Tibial nerve (tissue), 4 donors: ENCODE data around the gene ATOSB. TPM values are rescaled to one million over a fixed set of nuclear protein-coding genes. Genes with fewer than 3 reads are reported as not detected.

ENCODE experiments used
- DNase-seq, 2 donors: peaks; one replicate each; pipeline ENCODE4 v3.0.0-alpha.2; 2019; ENCODE audit warnings: low spot score in 2 of 2
- H3K27ac ChIP-seq, 4 donors: fragments of 200-600 bp; sonication (generic) in 3 of 4; one replicate each; pipeline ENCODE4 v1.5.1; 2017 to 2019; ENCODE audit warnings: mild to moderate bottlenecking in 1 of 4
- H3K27me3 ChIP-seq, 2 donors: fragments of 200-600 bp; sonication (generic) in 1 of 2; one replicate each; pipeline versions ENCODE4 v1.5.1 to v1.6.0; 2017 to 2019
- H3K36me3 ChIP-seq, 3 donors: fragments of 200-600 bp; sonication (generic); one replicate each; pipeline ENCODE4 v1.5.1; 2018 to 2019
- H3K4me1 ChIP-seq, 4 donors: fragments of 200-600 bp; sonication (generic) in 3 of 4; one replicate each; pipeline ENCODE4 v1.5.1; 2017 to 2019
- H3K4me3 ChIP-seq, 4 donors: fragments of 200-600 bp; sonication (generic) in 3 of 4; one replicate each; pipeline ENCODE4 v1.5.1; 2017 to 2019; ENCODE audit warnings: mild to moderate bottlenecking in 1 of 4, moderate library complexity in 1 of 4
- H3K9me3 ChIP-seq, 4 donors: fragments of 200-600 bp; sonication (generic) in 3 of 4; one replicate each; pipeline ENCODE4 v1.5.1; 2017 to 2019
- EP300 ChIP-seq, 2 donors: sonication (generic); formaldehyde crosslinking; IDR thresholded peaks; one replicate each; pipeline ENCODE4 v1.6.1; 2017; ENCODE audit warnings: antibody characterized with exemption in 2 of 2, mild to moderate bottlenecking in 1 of 2
- POLR2A ChIP-seq, 2 donors: fragments of 450-650 bp; IDR thresholded peaks; one replicate each; pipeline ENCODE4 v1.6.1; 2017; ENCODE audit warnings: antibody characterized with exemption in 2 of 2, mild to moderate bottlenecking in 2 of 2, moderate library complexity in 2 of 2
- WGBS, 2 donors: methylation state at CpG; one replicate each; pipeline ENCODE4 v1.1.5; 2018; 5-methylcytosine and 5-hydroxymethylcytosine counted together
- total RNA-seq, 4 donors: library from RNA; depleted of rRNA; stranded (reverse); fragments of >200 nt; gene quantifications; one replicate each; pipeline ENCODE4 v1.1.0, GENCODE V29; 2016
- TF ChIP-seq, protein P1 (sequence below), 5 experiments: fragments of 200-600 bp in 3 of 5; fragments of 450-650 bp in 2 of 5; sonication (generic) in 3 of 5; IDR thresholded peaks; one replicate each; pipeline ENCODE4 v1.5.1; 2016 to 2019; ENCODE audit warnings: antibody characterized with exemption in 5 of 5, mild to moderate bottlenecking in 3 of 5, moderate library complexity in 2 of 5

ATOSB gene, protein sequence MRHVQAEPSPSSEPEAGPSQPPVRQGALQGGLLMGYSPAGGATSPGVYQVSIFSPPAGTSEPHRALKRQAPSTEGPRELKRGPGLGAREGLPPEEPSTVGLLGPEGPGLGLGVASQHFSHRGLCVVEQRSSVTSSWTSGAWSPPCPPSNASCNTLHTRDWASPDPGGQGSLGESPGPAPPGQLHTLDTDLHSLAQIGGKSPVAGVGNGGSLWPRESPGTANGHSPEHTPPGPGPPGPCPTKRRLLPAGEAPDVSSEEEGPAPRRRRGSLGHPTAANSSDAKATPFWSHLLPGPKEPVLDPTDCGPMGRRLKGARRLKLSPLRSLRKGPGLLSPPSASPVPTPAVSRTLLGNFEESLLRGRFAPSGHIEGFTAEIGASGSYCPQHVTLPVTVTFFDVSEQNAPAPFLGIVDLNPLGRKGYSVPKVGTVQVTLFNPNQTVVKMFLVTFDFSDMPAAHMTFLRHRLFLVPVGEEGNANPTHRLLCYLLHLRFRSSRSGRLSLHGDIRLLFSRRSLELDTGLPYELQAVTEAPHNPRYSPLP
- total RNA-seq = 10 to 100 TPM; 13.3 to 19.5 (median 14.7) TPM

DNA sequence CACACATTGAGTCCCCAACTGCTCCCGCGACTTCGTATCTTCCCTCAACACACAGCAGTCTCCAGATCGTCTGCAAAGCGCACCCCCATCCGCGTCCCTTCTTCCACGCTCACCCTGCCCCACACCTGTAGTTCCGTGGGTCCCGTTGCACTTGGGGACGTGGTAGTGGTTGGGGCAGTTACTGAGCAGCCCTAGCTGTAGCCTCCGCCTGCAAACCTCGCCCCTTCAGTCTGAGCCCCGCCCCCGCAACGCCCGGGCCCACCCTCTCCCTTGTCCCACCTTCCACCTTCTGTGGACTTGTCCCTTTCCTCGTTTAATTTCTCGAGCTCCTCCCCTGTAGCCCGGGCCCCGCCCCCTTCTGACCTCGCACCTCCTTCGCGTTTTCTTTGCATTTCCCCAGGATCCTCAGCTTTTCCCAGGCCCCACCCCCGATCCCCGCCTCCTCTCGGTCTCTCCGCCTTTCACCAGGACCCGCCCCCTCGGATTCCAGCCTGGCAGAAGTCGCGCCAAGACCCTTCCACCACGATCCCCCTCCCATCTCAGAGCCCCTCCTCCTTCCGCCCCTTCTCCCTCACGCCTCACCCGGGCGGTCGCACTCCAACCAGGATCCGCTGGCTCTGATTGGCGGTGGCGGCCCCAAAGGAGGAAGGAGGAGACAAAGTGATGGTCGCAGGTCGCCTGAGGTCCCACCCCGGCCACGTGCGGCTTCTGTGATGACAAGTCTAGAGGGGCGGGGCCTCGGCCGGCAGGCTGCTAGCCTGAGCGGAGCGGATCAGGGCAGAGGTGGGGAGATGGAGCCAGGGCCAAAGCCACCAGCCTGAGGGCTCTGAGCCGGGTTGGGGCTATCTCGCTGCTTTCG is at the start of gene ATOSB:
ATOSB (minus strand) TSS at position 183 of the 859 bp plus-strand sequence. CDS start 7,588 bp downstream, outside the sequence.
- H3K4me3 ChIP-seq = peak within 1 kb of the TSS; percentile 34 to 66 (median 54)
- no peaks in the 10 kb centered on the region for H3K36me3 ChIP-seq
- peaks cover 0 to 57% (median 38%) of the 10 kb centered on the region in 4 donors for H3K4me1 ChIP-seq
- no peaks in the 10 kb centered on the region for H3K27me3 ChIP-seq
- peak; percentile 93 to 94 for DNase-seq
- TF ChIP-seq, protein P1, sequence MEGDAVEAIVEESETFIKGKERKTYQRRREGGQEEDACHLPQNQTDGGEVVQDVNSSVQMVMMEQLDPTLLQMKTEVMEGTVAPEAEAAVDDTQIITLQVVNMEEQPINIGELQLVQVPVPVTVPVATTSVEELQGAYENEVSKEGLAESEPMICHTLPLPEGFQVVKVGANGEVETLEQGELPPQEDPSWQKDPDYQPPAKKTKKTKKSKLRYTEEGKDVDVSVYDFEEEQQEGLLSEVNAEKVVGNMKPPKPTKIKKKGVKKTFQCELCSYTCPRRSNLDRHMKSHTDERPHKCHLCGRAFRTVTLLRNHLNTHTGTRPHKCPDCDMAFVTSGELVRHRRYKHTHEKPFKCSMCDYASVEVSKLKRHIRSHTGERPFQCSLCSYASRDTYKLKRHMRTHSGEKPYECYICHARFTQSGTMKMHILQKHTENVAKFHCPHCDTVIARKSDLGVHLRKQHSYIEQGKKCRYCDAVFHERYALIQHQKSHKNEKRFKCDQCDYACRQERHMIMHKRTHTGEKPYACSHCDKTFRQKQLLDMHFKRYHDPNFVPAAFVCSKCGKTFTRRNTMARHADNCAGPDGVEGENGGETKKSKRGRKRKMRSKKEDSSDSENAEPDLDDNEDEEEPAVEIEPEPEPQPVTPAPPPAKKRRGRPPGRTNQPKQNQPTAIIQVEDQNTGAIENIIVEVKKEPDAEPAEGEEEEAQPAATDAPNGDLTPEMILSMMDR (IDR thresholded peaks at IDR 0.05) = no peak
- TF ChIP-seq EP300 (IDR thresholded peaks at IDR 0.05) (peak in 1 of 2 donors; percentile 66), POLR2A (IDR thresholded peaks at IDR 0.05) (peak; percentile 26 to 53)
- H3K9me3 ChIP-seq = no peaks in the 10 kb centered on the region
- peak within 1 kb of the TSS; percentile 89 to 95 (median 90) for H3K27ac ChIP-seq
- 1% methylated on average over 49 to 54 of the region's 54 CpGs for WGBS, 2 donors

DNA sequence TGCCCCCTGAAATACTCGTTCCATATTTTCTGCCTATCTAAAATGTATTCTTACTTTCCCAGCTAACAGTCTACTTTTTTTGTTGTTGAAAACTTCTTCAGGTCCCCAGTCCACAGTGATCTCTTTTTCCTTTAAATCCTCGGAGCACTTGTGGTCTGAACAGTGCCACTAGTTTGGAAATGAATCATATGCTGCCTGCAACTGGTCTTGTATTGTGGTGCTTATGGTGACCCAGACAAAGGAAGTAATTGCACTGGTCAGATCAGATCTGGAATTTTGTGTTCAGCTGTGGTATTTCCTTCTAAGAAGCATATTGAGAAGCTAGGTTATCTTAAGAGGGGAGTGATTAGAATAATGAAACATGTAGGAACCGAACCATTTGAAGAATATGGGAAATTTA is 49.0 kb upstream of the ATOSB start:
- no peak for DNase-seq
- peaks cover 0 to 30% (median 9%) of the 10 kb centered on the region in 4 donors for H3K4me1 ChIP-seq
- no peaks in the 10 kb centered on the region for H3K27me3 ChIP-seq
- H3K36me3 ChIP-seq = no peaks in the 10 kb centered on the region
- no peak overlapping the region for H3K4me3 ChIP-seq
- WGBS, 2 donors = 53 to 57% methylated on average over 3 of the region's 3 CpGs
- peak overlapping the region in 1 of 4 donors; percentile 94 for H3K27ac ChIP-seq
- H3K9me3 ChIP-seq = no peaks in the 10 kb centered on the region
- TF ChIP-seq EP300 (IDR thresholded peaks at IDR 0.05) (no peak), POLR2A (IDR thresholded peaks at IDR 0.05) (no peak)
- TF ChIP-seq, protein P1 (IDR thresholded peaks at IDR 0.05) = no peak

DNA sequence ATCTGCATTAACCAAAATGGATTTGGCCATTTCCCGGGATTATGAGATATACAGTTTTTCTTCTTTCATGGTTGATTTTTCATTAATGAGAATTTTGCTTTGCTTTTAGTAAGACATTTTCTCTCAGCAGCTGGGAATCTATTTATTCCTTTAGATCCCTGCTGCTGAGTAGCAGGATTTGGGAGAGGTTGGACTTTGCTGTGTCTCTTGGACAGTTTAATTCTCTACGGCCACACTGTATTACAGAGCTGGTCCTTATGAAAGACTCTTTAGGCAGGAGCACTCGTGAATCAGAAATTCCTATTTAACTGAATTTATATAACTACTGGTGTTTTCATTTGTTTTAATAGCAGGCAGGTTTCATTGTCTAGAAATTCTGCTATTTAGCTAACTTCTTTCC is 47.8 kb upstream of the ATOSB start:
- Histone ChIP-seq H3K36me3 (no peaks in the 10 kb centered on the region), H3K27ac (peak overlapping the region in 3 of 4 donors; percentile 90 to 94 (median 93)), H3K27me3 (no peaks in the 10 kb centered on the region), H3K4me3 (peak overlapping the region in 2 of 4 donors; percentile 77 to 80), H3K4me1 (peaks cover 0 to 30% (median 9%) of the 10 kb centered on the region in 4 donors), H3K9me3 (no peaks in the 10 kb centered on the region)
- TF ChIP-seq, protein P1 (IDR thresholded peaks at IDR 0.05) = no peak
- TF ChIP-seq POLR2A (IDR thresholded peaks at IDR 0.05) (no peak), EP300 (IDR thresholded peaks at IDR 0.05) (no peak)
- DNase-seq = no peak
- WGBS, 2 donors = 29 to 34% methylated on average over 3 of the region's 3 CpGs

DNA sequence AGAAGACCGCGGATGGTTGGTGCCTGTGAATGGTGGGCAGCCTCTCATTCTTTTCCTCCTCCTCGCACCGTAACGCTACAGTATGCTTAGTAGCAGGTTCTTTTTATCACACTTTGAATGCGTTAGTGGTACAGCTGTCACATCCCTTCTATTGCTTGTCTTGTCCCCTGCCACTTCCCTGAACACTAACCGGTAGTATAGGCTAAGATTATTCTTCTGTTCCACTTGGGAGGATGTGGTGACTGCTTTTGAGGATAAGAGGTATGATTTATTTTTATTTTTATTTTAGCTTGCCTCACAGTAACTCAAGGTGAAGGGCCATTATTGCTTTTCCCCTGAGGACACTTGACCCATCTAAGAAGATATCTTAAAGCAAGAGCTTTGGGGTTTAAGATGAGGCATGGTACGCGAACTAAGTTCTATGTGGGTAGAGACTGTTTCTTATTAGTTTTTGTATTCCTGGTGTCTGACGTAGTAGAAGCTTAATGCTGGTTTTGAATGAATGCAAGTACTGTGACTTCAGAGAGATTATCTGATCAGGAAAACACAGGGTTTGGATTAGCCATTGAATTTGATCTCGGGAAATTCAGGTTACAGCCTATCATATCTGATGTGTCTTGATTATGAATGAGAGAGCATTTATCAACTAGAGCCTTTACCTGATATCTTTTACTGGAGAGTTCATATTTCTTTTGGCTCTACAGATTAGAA is 47.1 kb upstream of the ATOSB start:
- no peaks in the 10 kb centered on the region for H3K36me3 ChIP-seq
- TF ChIP-seq EP300 (IDR thresholded peaks at IDR 0.05) = no peak
- TF ChIP-seq, protein P1 (IDR thresholded peaks at IDR 0.05) = no peak
- TF ChIP-seq POLR2A (IDR thresholded peaks at IDR 0.05) = no peak
- peak overlapping the region; percentile 77 to 80 (median 79) for H3K4me3 ChIP-seq
- peaks cover 0 to 30% (median 9%) of the 10 kb centered on the region in 4 donors for H3K4me1 ChIP-seq
- peak overlapping the region; percentile 86 to 94 (median 92) for H3K27ac ChIP-seq
- no peaks in the 10 kb centered on the region for H3K9me3 ChIP-seq
- WGBS, 2 donors = 14 to 15% methylated on average over 11 of the region's 11 CpGs
- DNase-seq = peak in 1 of 2 donors; percentile 5
- no peaks in the 10 kb centered on the region for H3K27me3 ChIP-seq
